Psoas muscle (tissue), 8 donors: ENCODE data around the gene LRRC18. TPM values are rescaled to one million over a fixed set of nuclear protein-coding genes. Genes with fewer than 3 reads are reported as not detected.

Source experiments
- ATAC-seq, 4 donors: fragments of 200-7000 bp; cut with Tn5 transposase; one replicate each; pipeline ENCODE4 v1.9.1; 2020; ENCODE audit warnings: moderate library complexity in 3 of 4, mild to moderate bottlenecking in 2 of 4
- DNase-seq, 2 donors: peaks; one replicate each; pipeline ENCODE4 v3.0.0-alpha.2; 2020
- H3K27ac ChIP-seq: fragments of 200-600 bp; one replicate; pipeline ENCODE4 v1.8.0; 2022
- H3K27me3 ChIP-seq, 3 donors: fragments of 200-600 bp in 1 of 3; one replicate each; pipeline versions ENCODE4 v1.6.1 to v1.8.0; 2013 to 2022; ENCODE audit warnings: low read length in 2 of 3, mild to moderate bottlenecking in 2 of 3, moderate library complexity in 1 of 3; ENCODE audit not compliant: insufficient read depth in 3 of 3
- H3K36me3 ChIP-seq, 2 donors: fragments of 200-600 bp in 1 of 2; one replicate each; pipeline versions ENCODE4 v1.6.1 to v1.8.0; 2013 to 2022; ENCODE audit warnings: low read depth in 1 of 2, mild to moderate bottlenecking in 1 of 2, moderate library complexity in 1 of 2; ENCODE audit not compliant: insufficient read depth in 1 of 2
- H3K4me1 ChIP-seq: fragments of 200-600 bp; one replicate; pipeline ENCODE4 v1.8.0; 2022
- H3K4me3 ChIP-seq: fragments of 200-600 bp; one replicate; pipeline ENCODE4 v1.8.0; 2022; ENCODE audit warnings: mild to moderate bottlenecking
- H3K9me3 ChIP-seq: fragments of 200-600 bp; one replicate; pipeline ENCODE4 v1.8.0; 2022
- CTCF ChIP-seq: fragments of 200-600 bp; IDR thresholded peaks from one replicate; pipeline ENCODE4 v1.8.0; 2022; ENCODE audit warnings: antibody characterized with exemption
- WGBS, 3 donors: extraction: QIAGEN DNeasy Blood & Tissue Kit; methylation state at CpG; one replicate each; pipeline versions ENCODE4 v1.1.6 to v1.1.7; 2013; 5-methylcytosine and 5-hydroxymethylcytosine counted together
- intact Hi-C, 2 donors: fragments of 100-400 bp; cut with DNase I; formaldehyde crosslinking; loops; one replicate each; pipeline versions ENCODE4 v1.11.0 to v1.14.2; 2022
- polyA plus RNA-seq, 3 donors: library from polyadenylated mRNA; stranded (reverse); fragments of 200-250 nt; gene quantifications; one replicate each; pipeline ENCODE4 v1.2.3, GENCODE V29; 2013
- total RNA-seq, 4 donors: library from RNA; stranded (reverse); fragmentation: NEBNext Ultra II Directional in 2 of 4; extraction: Animal tissue kit (Norgen Biotek cat#: 25700) in 2 of 4; gene quantifications; one replicate each; pipeline versions ENCODE4 v1.2.1 to v1.2.4, GENCODE V29; 2021 to 2023
- donor health status: healthy with polysubstance abuse.
- donor health status: DM: no; HTN: no; CAD: no; lungs with moderate emphysema.
- donor health status: Bipolar disorder and iron deficiency.
- donor health status: healthy.
- donor health status: DM: yes; HTN: yes; CAD: no.
- donor health status: DM: no; HTN: no; CAD: no.
- donor health status: DM: no; HTN: no; CAD: no.
- donor health status: DM: yes; HTN: yes; CAD: no.

The LRRC18 gene
- total and polyA plus RNA-seq, 7 donors: not detected

DNA sequence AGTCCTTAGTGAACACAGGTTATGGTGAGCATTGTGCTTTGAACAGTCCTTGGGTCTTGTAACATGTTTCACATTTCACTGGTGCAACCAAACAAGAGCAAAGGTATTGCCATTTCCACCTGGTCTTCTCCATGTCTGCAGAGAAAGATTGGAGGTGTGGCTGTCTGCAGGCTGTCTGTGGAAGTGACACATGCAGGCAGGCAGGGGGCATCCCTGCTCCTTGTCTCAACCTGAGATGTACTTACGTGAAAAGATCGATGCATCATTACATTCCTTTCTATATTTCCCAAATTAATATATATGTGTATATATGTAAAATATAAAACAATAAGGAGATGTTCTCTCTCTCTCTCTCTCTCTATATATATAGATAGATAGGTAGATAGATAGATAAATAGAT, 54.3 kb downstream of the LRRC18 start:
- intact Hi-C loops: no loop called here
- DNase-seq: no peak
- peak; percentile 22 for TF ChIP-seq CTCF
- Histone ChIP-seq H3K27me3 (no peaks in the 10 kb centered on the region), H3K36me3 (no peaks in the 10 kb centered on the region), H3K4me1 (no peaks in the 10 kb centered on the region), H3K9me3 (no peaks in the 10 kb centered on the region), H3K27ac (no peak overlapping the region), H3K4me3 (no peak overlapping the region)
- WGBS, 3 donors: 36 to 45% (median 41%) methylated on average over 2 of the region's 2 CpGs
- no peak for ATAC-seq

GRCh38 chr10:48884179-48885045, 55.2 kb downstream of the LRRC18 start:
- no peak overlapping the region for H3K27ac ChIP-seq
- no peak overlapping the region for H3K4me3 ChIP-seq
- intact Hi-C loops: no loop called here
- no peaks in the 10 kb centered on the region for H3K27me3 ChIP-seq
- no peaks in the 10 kb centered on the region for H3K36me3 ChIP-seq
- no peaks in the 10 kb centered on the region for H3K4me1 ChIP-seq
- no peak for TF ChIP-seq CTCF
- WGBS, 3 donors: 80 to 82% (median 80%) methylated on average over 9 of the region's 9 CpGs
- DNase-seq (no peak), ATAC-seq (no peak)
- H3K9me3 ChIP-seq: no peaks in the 10 kb centered on the region

- ATAC-seq (no peak), DNase-seq (no peak)
- H3K27me3 ChIP-seq: no peaks in the 10 kb centered on the region
- no peaks in the 10 kb centered on the region for H3K9me3 ChIP-seq
- no peaks in the 10 kb centered on the region for H3K4me1 ChIP-seq
- intact Hi-C loops: no loop called here
- whole genome bisulfite sequencing, 3 donors: 45 to 49% (median 47%) methylated on average over 4 of the region's 4 CpGs
- no peak for TF ChIP-seq CTCF
- H3K36me3 ChIP-seq: no peaks in the 10 kb centered on the region
- H3K4me3 ChIP-seq: no peak overlapping the region
- no peak overlapping the region for H3K27ac ChIP-seq
Observed at GRCh38 chr10:48883701-48884100, 55.9 kb downstream of the LRRC18 start.

DNA sequence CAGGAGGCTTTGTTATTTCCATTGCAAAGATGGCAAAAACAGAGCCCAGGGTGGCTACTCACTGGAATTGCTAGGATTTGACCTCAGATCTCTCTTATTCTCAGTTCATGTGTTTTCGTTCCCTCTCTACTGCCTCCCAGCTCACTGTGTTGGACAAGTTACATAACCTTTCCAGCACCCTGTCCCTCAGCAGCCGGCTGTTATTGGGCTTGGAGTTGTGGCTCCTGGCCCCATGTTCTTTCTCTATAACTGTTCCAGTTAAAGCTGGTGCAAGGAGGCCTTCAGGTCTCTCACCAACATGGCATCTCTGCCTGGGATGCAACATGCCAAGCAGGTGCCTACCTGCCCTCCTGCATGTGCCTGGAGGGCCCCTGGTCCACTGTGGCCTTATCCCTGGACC, 56.8 kb downstream of the LRRC18 start:
- Histone ChIP-seq H3K27ac (no peak overlapping the region), H3K36me3 (no peaks in the 10 kb centered on the region), H3K4me3 (no peak overlapping the region), H3K9me3 (no peaks in the 10 kb centered on the region), H3K27me3 (no peaks in the 10 kb centered on the region), H3K4me1 (no peaks in the 10 kb centered on the region)
- ATAC-seq (no peak), DNase-seq (no peak)
- no peak for TF ChIP-seq CTCF
- 83 to 91% (median 86%) methylated on average over 2 of the region's 2 CpGs for WGBS, 3 donors
- intact Hi-C loops: no loop called here

- Histone ChIP-seq H3K9me3 (no peaks in the 10 kb centered on the region), H3K4me3 (no peak overlapping the region), H3K36me3 (no peaks in the 10 kb centered on the region), H3K4me1 (no peaks in the 10 kb centered on the region), H3K27ac (no peak overlapping the region), H3K27me3 (no peaks in the 10 kb centered on the region)
- 73 to 95% (median 87%) methylated on average over 1 of the region's 1 CpG for WGBS, 3 donors
- no peak for ATAC-seq
- DNase-seq: no peak
- intact Hi-C loops: no loop called here
- TF ChIP-seq CTCF: no peak
Observed at GRCh38 chr10:48881937-48882336, 57.7 kb downstream of the LRRC18 start.
